GM06990 (cell line): ENCODE results near the gene METTL3.

Experiments
- DNase-seq: peaks from one replicate; pipeline ENCODE4 v3.0.0-alpha.2; 2011; ENCODE audit not compliant: insufficient read length; ENCODE audit errors: extremely low read depth
- H3K27me3 ChIP-seq: replicated peaks from 2 replicates; pipeline ENCODE4 v1.6.0; 2011; ENCODE audit warnings: low read length; ENCODE audit not compliant: control insufficient read depth, insufficient read depth
- H3K36me3 ChIP-seq: 2 replicates; pipeline ENCODE4 v1.5.1; 2011; ENCODE audit warnings: low read length; ENCODE audit not compliant: control insufficient read depth, insufficient read depth
- H3K4me3 ChIP-seq: replicated peaks from 2 replicates; pipeline ENCODE4 v1.5.1; 2011; ENCODE audit warnings: low read depth, mild to moderate bottlenecking, control low read depth, low read length
- CTCF ChIP-seq: IDR thresholded peaks from 2 replicates; pipeline ENCODE4 v1.5.1; 2011; ENCODE audit warnings: low read length, control low read depth, mild to moderate bottlenecking, inconsistent platforms; ENCODE audit not compliant: insufficient read depth, poor library complexity, severe bottlenecking

Gene METTL3

GRCh38 chr14:21528381-21529348 is 17.5 kb upstream of the METTL3 start:
- Histone ChIP-seq H3K4me3 (no peak overlapping the region), H3K36me3 (no peaks in the 10 kb centered on the region)

GRCh38 chr14:21527318-21527679 is 16.2 kb upstream of the METTL3 start:
- no peak overlapping the region for H3K4me3 ChIP-seq
- no peaks in the 10 kb centered on the region for H3K36me3 ChIP-seq
- no peak for DNase-seq
- no peaks in the 10 kb centered on the region for H3K27me3 ChIP-seq
- TF ChIP-seq CTCF, result no peak

More at GRCh38 chr14:21528381-21529348, 17.5 kb upstream of the METTL3 start:
- H3K27me3 ChIP-seq, result no peaks in the 10 kb centered on the region
- DNase-seq, result no peak
- TF ChIP-seq CTCF, result no peak

GRCh38 chr14:21526672-21527317 is 15.7 kb upstream of the METTL3 start:
- DNase-seq, result no peak
- Histone ChIP-seq H3K4me3 (peak overlapping the region; percentile 62), H3K36me3 (no peaks in the 10 kb centered on the region), H3K27me3 (no peaks in the 10 kb centered on the region)
- no peak for TF ChIP-seq CTCF

- no peaks in the 10 kb centered on the region for H3K36me3 ChIP-seq
- peak; percentile 49 for DNase-seq
- no peaks in the 10 kb centered on the region for H3K27me3 ChIP-seq
- TF ChIP-seq CTCF, result no peak
- H3K4me3 ChIP-seq, result peak within 1 kb of the TSS; percentile 62
Observed at GRCh38 chr14:21525962-21526671, 15.0 kb upstream of the METTL3 start, which contains the start of gene SALL2. Gene SALL2 (minus strand): TSS chr14:21526346. CDS start chr14:21526127, 219 bp downstream.

GRCh38 chr14:21525571-21525961 is 14.4 kb upstream of the METTL3 start:
- Histone ChIP-seq H3K27me3 (no peaks in the 10 kb centered on the region), H3K36me3 (no peaks in the 10 kb centered on the region), H3K4me3 (peak overlapping the region; percentile 62)
- DNase-seq, result no peak
- no peak for TF ChIP-seq CTCF
